ENCODE results near the gene RPS6KA4.
A peak's percentile ranks its signal among the peaks of the same experiment; 100 is the strongest.

RPS6KA4 gene

DNA sequence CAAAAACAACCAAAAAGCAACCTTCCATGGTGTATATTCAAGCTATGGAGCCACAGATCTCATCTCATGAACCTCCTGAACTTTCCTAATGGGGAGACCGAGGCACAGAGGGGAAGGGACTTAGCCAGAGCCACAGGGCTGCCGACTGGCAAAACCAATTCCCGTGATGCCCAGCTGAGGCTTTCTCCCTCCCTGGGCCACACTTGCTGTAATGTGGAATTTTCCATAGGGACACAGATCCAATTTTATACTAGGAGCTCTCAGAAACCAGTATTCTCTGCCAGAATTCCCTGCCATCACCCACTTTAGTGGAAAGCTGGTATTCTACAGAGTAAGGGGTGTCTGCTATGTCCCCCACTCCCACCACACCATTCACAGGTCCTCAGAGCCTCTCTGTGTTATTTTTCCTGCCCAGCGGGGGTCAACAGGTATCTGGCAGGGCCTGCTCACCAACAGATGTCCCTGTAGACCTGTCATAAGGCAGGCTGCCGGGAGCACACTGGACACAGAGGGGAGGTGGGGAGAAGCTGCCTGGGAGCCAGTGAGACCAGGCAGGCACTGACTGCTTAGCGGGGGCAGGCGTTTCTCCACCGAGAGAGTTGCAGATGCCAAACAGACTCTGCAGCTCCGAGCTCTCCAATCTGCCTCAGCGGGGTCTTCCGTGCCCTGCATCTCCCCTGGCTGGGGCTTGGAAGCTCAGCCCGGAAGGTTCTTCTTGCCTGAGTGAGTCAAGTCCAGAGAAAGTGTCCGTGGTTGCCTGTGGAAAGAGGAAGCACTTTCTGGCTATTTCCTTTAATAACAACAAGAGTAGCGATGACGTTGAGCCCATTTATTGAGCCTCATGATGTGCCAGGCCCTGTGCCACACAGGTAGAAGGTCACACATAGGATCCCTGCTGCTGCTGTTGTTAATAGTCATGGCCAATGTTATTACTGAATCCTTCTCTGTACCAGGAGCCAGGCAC lies 26.3 kb downstream of the RPS6KA4 start:
- no peak overlapping the region for H3K4me3 ChIP-seq (ENCODE audit: low read length)
- no peak overlapping the region for H2AFZ ChIP-seq (ENCODE audit: low read depth, low read length)
- H3K36me3 ChIP-seq (ENCODE audit: insufficient read depth, low read length) = no peaks in the 10 kb centered on the region
- peaks cover 4% of the 10 kb centered on the region for H3K27me3 ChIP-seq (ENCODE audit: insufficient read depth, low read length)
- H3K4me1 ChIP-seq (ENCODE audit: insufficient read depth, low read length) = no peaks in the 10 kb centered on the region
- H3K9me3 ChIP-seq (ENCODE audit: low read length) = no peaks in the 10 kb centered on the region

DNA sequence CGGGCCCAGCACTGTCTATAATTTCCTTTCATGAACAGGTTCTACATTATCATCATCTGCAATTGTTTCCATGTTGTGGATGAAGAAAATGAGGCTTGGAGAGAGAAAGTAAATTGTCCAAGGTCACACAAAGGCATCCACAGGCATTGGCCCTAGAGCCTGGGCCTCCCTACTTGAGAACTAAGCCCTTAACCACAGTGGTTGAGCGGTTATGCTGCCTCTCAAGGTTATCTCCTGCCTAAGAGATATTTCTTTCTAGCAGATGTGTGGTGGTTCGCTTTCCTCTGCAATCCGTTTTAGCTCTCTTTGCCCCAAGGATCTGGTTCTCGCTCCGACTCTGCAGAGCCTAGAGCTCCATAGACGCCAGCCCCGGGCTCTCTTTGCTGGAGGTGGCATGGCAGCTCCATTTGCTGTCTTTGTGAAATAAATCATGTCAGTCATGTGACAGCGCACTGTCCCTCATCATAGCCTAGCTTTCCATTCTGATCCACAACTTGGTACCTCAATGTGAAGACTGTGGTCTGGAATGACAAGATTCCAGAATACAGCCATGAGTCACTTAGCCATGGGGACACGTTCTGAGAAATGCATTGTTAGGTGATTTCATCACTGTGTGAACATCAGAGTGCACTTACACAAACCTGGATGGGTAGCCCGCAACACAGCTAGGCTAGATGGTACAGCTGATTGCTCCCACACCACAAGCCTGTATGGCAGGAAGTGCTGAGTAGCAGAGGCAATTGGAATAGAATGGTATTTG lies 27.2 kb downstream of the RPS6KA4 start:
- Histone ChIP-seq H2AFZ (ENCODE audit: low read depth, low read length) (no peak overlapping the region), H3K36me3 (ENCODE audit: insufficient read depth, low read length) (no peaks in the 10 kb centered on the region), H3K4me1 (ENCODE audit: insufficient read depth, low read length) (no peaks in the 10 kb centered on the region), H3K9me3 (ENCODE audit: low read length) (no peaks in the 10 kb centered on the region), H3K27me3 (ENCODE audit: insufficient read depth, low read length) (peaks cover 4% of the 10 kb centered on the region), H3K4me3 (ENCODE audit: low read length) (no peak overlapping the region)

DNA sequence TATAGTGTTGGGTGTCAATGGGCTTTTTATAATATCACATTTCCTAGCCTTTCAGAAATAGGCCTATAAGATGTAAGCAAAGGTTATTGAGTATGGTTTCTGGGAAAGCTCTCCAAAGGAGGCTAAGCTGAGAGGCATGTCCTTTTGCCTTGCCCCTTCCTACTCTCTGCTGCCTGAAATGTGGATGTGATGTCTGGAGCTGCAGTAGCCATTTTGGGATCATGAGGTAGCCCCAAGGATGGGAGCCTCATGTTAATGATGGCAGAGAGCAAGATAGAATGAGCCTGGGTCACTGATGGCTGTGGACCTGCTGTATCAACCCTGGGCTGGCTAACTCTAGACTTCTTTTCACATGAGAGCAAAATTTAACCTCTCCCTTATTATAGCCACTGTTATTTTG lies 29.0 kb downstream of the RPS6KA4 start:
- Histone ChIP-seq H3K27me3 (ENCODE audit: insufficient read depth, low read length) (peaks cover 4% of the 10 kb centered on the region), H3K9me3 (ENCODE audit: low read length) (no peaks in the 10 kb centered on the region), H2AFZ (ENCODE audit: low read depth, low read length) (no peak overlapping the region), H3K4me1 (ENCODE audit: insufficient read depth, low read length) (no peaks in the 10 kb centered on the region), H3K4me3 (ENCODE audit: low read length) (no peak overlapping the region), H3K36me3 (ENCODE audit: insufficient read depth, low read length) (no peaks in the 10 kb centered on the region)

DNA sequence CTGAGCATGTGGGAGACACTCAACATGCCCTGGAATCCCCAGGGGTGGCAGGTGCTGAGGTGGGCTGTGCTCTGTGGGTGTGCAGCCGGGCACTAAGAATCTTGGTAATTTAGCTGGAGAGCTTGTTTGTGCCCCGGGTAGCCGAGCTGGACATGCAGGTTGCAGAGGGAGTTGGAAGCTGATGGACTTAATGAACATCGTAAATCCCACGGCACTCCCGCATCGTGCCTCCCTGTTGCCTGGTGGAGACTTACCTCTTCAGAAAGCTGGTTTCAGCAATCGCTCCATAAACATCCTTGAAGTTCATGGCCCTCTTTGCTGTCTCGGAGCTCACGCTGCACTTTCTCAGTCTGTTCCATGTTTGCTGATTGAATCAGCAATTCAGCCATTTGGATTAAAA lies 29.9 kb downstream of the RPS6KA4 start:
- Histone ChIP-seq H3K4me1 (ENCODE audit: insufficient read depth, low read length) (no peaks in the 10 kb centered on the region), H3K27me3 (ENCODE audit: insufficient read depth, low read length) (peaks cover 4% of the 10 kb centered on the region), H3K9me3 (ENCODE audit: low read length) (no peaks in the 10 kb centered on the region), H2AFZ (ENCODE audit: low read depth, low read length) (no peak overlapping the region), H3K36me3 (ENCODE audit: insufficient read depth, low read length) (no peaks in the 10 kb centered on the region), H3K4me3 (ENCODE audit: low read length) (no peak overlapping the region)

- no peak overlapping the region for H3K4me3 ChIP-seq (ENCODE audit: low read length)
- H3K4me1 ChIP-seq (ENCODE audit: insufficient read depth, low read length) = no peaks in the 10 kb centered on the region
- no peaks in the 10 kb centered on the region for H3K36me3 ChIP-seq (ENCODE audit: insufficient read depth, low read length)
- no peak overlapping the region for H2AFZ ChIP-seq (ENCODE audit: low read depth, low read length)
- H3K9me3 ChIP-seq (ENCODE audit: low read length) = no peaks in the 10 kb centered on the region
- H3K27me3 ChIP-seq (ENCODE audit: insufficient read depth, low read length) = peaks cover 5% of the 10 kb centered on the region
Measured at GRCh38 chr11:64389851-64390250, 30.9 kb downstream of the RPS6KA4 start.

GRCh38 chr11:64390558-64390957 lies 31.6 kb downstream of the RPS6KA4 start:
- Histone ChIP-seq H3K36me3 (ENCODE audit: insufficient read depth, low read length) (no peaks in the 10 kb centered on the region), H3K4me1 (ENCODE audit: insufficient read depth, low read length) (peaks cover under 1% of the 10 kb centered on the region), H2AFZ (ENCODE audit: low read depth, low read length) (no peak overlapping the region), H3K4me3 (ENCODE audit: low read length) (no peak overlapping the region), H3K27me3 (ENCODE audit: insufficient read depth, low read length) (peaks cover 10% of the 10 kb centered on the region), H3K9me3 (ENCODE audit: low read length) (no peaks in the 10 kb centered on the region)

DNA sequence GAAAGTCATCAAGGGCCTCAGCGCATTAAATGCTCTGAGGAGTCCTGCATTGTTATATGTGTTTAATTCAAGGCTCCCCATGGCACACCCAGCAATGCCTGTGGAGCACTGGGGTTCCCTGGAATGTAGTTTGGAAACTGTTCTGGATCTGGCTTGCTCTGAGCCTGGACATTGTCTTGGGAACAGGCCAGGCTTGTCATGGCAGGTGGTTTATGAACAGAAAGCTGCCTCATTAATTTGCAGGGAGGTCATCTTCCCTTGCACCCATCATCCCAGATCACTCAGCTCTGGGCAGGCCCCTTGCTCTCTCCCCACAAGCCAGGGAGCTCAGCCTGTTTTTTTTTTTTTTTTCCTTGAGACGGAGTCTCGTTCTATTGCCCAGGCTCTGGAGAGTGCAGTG lies 32.9 kb downstream of the RPS6KA4 start:
- Histone ChIP-seq H3K27me3 (ENCODE audit: insufficient read depth, low read length) (peaks cover 6% of the 10 kb centered on the region), H3K36me3 (ENCODE audit: insufficient read depth, low read length) (no peaks in the 10 kb centered on the region), H2AFZ (ENCODE audit: low read depth, low read length) (no peak overlapping the region), H3K4me1 (ENCODE audit: insufficient read depth, low read length) (peaks cover 8% of the 10 kb centered on the region), H3K9me3 (ENCODE audit: low read length) (no peaks in the 10 kb centered on the region), H3K4me3 (ENCODE audit: low read length) (no peak overlapping the region)

GRCh38 chr11:64395545-64396078 lies 36.6 kb downstream of the RPS6KA4 start:
- Histone ChIP-seq H3K27me3 (ENCODE audit: insufficient read depth, low read length) (peaks cover 11% of the 10 kb centered on the region), H2AFZ (ENCODE audit: low read depth, low read length) (peak overlapping the region; percentile 13), H3K4me3 (ENCODE audit: low read length) (no peak overlapping the region), H3K9me3 (ENCODE audit: low read length) (no peaks in the 10 kb centered on the region), H3K4me1 (ENCODE audit: insufficient read depth, low read length) (peaks cover 8% of the 10 kb centered on the region), H3K36me3 (ENCODE audit: insufficient read depth, low read length) (no peaks in the 10 kb centered on the region)

DNA sequence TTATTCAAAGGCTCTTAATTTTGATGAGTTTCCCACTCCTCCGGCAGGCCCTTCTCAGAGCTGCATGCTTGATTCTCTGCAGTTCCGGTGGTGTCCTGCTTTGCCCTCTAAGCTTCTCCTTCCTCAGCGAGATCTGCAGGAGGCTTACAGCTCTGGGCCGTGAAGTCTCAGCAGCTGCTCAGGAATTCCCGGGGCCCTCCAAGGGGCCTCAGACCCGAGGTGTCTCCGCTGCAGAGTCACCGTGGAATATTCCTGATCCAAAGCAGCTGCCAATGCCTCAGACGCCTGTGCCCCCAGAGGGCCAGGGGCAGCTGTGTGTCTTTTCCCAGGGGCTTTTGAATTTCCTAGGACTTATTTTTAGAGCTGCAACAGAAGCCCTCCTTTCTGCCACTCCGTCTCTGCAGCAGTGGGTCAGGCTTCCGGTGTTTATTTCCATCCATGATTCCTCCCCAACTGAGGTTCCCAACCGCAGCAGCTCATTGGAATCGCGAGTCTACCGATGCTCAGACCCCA lies 37.2 kb downstream of the RPS6KA4 start:
- H3K27me3 ChIP-seq (ENCODE audit: insufficient read depth, low read length) = peaks cover 11% of the 10 kb centered on the region
- no peaks in the 10 kb centered on the region for H3K9me3 ChIP-seq (ENCODE audit: low read length)
- peak overlapping the region; percentile 13 for H2AFZ ChIP-seq (ENCODE audit: low read depth, low read length)
- H3K4me1 ChIP-seq (ENCODE audit: insufficient read depth, low read length) = peaks cover 8% of the 10 kb centered on the region
- no peaks in the 10 kb centered on the region for H3K36me3 ChIP-seq (ENCODE audit: insufficient read depth, low read length)
- H3K4me3 ChIP-seq (ENCODE audit: low read length) = no peak overlapping the region

GRCh38 chr11:64400102-64400501 lies 41.1 kb downstream of the RPS6KA4 start:
- H3K9me3 ChIP-seq (ENCODE audit: low read length) = no peaks in the 10 kb centered on the region
- H3K4me3 ChIP-seq (ENCODE audit: low read length) = no peak overlapping the region
- peaks cover 8% of the 10 kb centered on the region for H3K27me3 ChIP-seq (ENCODE audit: insufficient read depth, low read length)
- no peaks in the 10 kb centered on the region for H3K36me3 ChIP-seq (ENCODE audit: insufficient read depth, low read length)
- H3K4me1 ChIP-seq (ENCODE audit: insufficient read depth, low read length) = peaks cover 10% of the 10 kb centered on the region
- H2AFZ ChIP-seq (ENCODE audit: low read depth, low read length) = no peak overlapping the region

DNA sequence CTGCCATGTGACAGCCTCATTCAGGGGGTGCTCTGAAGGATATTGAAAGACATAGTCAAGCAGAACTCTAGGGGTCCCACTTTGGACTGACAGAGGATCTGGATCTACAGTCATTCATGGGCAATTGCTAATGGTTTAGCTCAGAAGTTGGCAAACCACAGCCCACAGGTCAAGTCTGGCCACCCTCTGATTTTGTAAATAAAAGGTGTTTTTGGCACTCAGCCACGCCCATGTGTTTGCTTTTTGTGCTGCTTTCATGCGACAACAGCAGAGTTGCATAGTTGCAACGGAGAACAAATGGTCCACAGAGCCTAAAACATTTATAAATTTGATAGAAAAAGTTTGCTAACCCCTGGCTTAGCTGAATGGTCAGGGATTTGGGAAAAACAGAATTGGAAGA lies 41.7 kb downstream of the RPS6KA4 start:
- Histone ChIP-seq H3K36me3 (ENCODE audit: insufficient read depth, low read length) (no peaks in the 10 kb centered on the region), H3K4me1 (ENCODE audit: insufficient read depth, low read length) (peaks cover 9% of the 10 kb centered on the region)

GRCh38 chr11:64401775-64402174 lies 42.8 kb downstream of the RPS6KA4 start:
- Histone ChIP-seq H3K27me3 (ENCODE audit: insufficient read depth, low read length) (peaks cover 4% of the 10 kb centered on the region), H3K36me3 (ENCODE audit: insufficient read depth, low read length) (no peaks in the 10 kb centered on the region), H3K4me3 (ENCODE audit: low read length) (no peak overlapping the region), H3K4me1 (ENCODE audit: insufficient read depth, low read length) (peaks cover 12% of the 10 kb centered on the region), H2AFZ (ENCODE audit: low read depth, low read length) (no peak overlapping the region), H3K9me3 (ENCODE audit: low read length) (no peaks in the 10 kb centered on the region)

More for the DNA sequence above, 41.7 kb downstream of the RPS6KA4 start:
- Histone ChIP-seq H3K27me3 (ENCODE audit: insufficient read depth, low read length) (peaks cover 4% of the 10 kb centered on the region), H2AFZ (ENCODE audit: low read depth, low read length) (no peak overlapping the region), H3K4me3 (ENCODE audit: low read length) (no peak overlapping the region), H3K9me3 (ENCODE audit: low read length) (no peaks in the 10 kb centered on the region)

DNA sequence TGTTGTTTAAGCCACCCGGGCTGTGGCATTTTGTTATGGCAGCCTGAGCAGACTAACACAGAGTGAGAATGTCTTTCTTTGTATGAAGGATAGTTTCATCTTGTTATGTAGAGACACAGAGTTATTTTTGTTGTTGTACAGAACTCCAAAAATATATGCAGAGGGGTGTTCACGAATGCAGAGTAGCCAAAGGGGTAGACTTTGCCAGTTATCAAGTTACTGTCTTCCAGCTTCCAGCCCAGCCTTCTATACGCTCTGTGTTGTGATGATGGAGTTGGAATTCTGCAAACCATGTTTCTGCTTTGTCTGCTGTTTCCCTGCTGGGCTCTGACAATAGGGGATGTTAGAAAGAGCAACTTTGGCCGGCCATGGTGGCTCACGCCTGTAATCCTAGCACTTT lies 44.1 kb downstream of the RPS6KA4 start:
- H2AFZ ChIP-seq (ENCODE audit: low read depth, low read length) = no peak overlapping the region
- no peak overlapping the region for H3K4me3 ChIP-seq (ENCODE audit: low read length)
- H3K27me3 ChIP-seq (ENCODE audit: insufficient read depth, low read length) = peaks cover 4% of the 10 kb centered on the region
- no peaks in the 10 kb centered on the region for H3K9me3 ChIP-seq (ENCODE audit: low read length)
- H3K36me3 ChIP-seq (ENCODE audit: insufficient read depth, low read length) = no peaks in the 10 kb centered on the region
- peaks cover 12% of the 10 kb centered on the region for H3K4me1 ChIP-seq (ENCODE audit: insufficient read depth, low read length)

All from neuron (in vitro differentiated cells).